Measurements from ENCODE around the gene AGPAT4. TPM values are rescaled to one million over a fixed set of nuclear protein-coding genes. Genes with fewer than 3 reads are reported as not detected.

The AGPAT4 gene
- total RNA-seq, 1 experiment from 2014 or later: 15.5 TPM

GRCh38 chr6:161154796-161155335, 119.0 kb downstream of the AGPAT4 start (continued):
- TF ChIP-seq, protein P1, sequence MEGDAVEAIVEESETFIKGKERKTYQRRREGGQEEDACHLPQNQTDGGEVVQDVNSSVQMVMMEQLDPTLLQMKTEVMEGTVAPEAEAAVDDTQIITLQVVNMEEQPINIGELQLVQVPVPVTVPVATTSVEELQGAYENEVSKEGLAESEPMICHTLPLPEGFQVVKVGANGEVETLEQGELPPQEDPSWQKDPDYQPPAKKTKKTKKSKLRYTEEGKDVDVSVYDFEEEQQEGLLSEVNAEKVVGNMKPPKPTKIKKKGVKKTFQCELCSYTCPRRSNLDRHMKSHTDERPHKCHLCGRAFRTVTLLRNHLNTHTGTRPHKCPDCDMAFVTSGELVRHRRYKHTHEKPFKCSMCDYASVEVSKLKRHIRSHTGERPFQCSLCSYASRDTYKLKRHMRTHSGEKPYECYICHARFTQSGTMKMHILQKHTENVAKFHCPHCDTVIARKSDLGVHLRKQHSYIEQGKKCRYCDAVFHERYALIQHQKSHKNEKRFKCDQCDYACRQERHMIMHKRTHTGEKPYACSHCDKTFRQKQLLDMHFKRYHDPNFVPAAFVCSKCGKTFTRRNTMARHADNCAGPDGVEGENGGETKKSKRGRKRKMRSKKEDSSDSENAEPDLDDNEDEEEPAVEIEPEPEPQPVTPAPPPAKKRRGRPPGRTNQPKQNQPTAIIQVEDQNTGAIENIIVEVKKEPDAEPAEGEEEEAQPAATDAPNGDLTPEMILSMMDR (IDR thresholded peaks at IDR 0.05 in 2 of 3, conservative IDR thresholded peaks at IDR 0.05 in 1 of 3; ENCODE audit: borderline replicate concordance in 1 of 3, insufficient read depth in 1 of 3, low read depth in 2 of 3, low read length in 2 of 3): no peak
- TF ChIP-seq POLR2AphosphoS5 (IDR thresholded peaks at IDR 0.05; ENCODE audit: low read depth, low read length): no peak
- TF ChIP-seq YY1 (IDR thresholded peaks at IDR 0.05; ENCODE audit: extremely low read depth, insufficient replicate concordance, low read depth, low read length): no peak
- TF ChIP-seq, protein P2, sequence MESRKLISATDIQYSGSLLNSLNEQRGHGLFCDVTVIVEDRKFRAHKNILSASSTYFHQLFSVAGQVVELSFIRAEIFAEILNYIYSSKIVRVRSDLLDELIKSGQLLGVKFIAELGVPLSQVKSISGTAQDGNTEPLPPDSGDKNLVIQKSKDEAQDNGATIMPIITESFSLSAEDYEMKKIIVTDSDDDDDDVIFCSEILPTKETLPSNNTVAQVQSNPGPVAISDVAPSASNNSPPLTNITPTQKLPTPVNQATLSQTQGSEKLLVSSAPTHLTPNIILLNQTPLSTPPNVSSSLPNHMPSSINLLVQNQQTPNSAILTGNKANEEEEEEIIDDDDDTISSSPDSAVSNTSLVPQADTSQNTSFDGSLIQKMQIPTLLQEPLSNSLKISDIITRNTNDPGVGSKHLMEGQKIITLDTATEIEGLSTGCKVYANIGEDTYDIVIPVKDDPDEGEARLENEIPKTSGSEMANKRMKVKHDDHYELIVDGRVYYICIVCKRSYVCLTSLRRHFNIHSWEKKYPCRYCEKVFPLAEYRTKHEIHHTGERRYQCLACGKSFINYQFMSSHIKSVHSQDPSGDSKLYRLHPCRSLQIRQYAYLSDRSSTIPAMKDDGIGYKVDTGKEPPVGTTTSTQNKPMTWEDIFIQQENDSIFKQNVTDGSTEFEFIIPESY (IDR thresholded peaks at IDR 0.05; ENCODE audit: extremely low read depth, insufficient replicate concordance, low read length): no peak

- POLR2A ChIA-PET: no interaction called here
Observed at GRCh38 chr6:161153725-161154124, 120.1 kb downstream of the AGPAT4 start.

More at GRCh38 chr6:161153725-161154124, 120.1 kb downstream of the AGPAT4 start:
- Histone ChIP-seq H3K4me1 (ENCODE audit: control insufficient read depth in 1 of 2, insufficient read depth in 2 of 2, low read length in 2 of 2) (no peaks in the 10 kb centered on the region), H2AFZ (ENCODE audit: low read depth, low read length, poor library complexity, severe bottlenecking) (no peak overlapping the region), H3K9ac (ENCODE audit: low read length) (no peak overlapping the region), H4K20me1 (ENCODE audit: insufficient read depth) (no peaks in the 10 kb centered on the region; the same call in 1 of the 2 replicates), H3K27me3 (ENCODE audit: insufficient read depth, low read length) (no peaks in the 10 kb centered on the region), H3K9me3 (ENCODE audit: control insufficient read depth in 1 of 2, insufficient read depth in 1 of 2, low read depth in 1 of 2, low read length in 2 of 2) (no peaks in the 10 kb centered on the region), H3K79me2 (ENCODE audit: insufficient read depth, low read length) (no peaks in the 10 kb centered on the region), H3K9me2 (ENCODE audit: insufficient read depth) (no peaks in the 10 kb centered on the region), H3K36me3 (ENCODE audit: control insufficient read depth in 1 of 2, insufficient read depth in 2 of 2, low read length in 2 of 2) (no peaks in the 10 kb centered on the region), H3K27ac (ENCODE audit: low read depth, low read length) (no peak overlapping the region), H3K4me3 (replicated peaks in 1 of 2; ENCODE audit: low read depth in 1 of 2, low read length in 2 of 2) (no peak overlapping the region), H3K4me2 (ENCODE audit: low read length) (no peak overlapping the region)
- no peak for DNase-seq (ENCODE audit: low read depth, low spot score)
- BruUV-seq (replicated peaks): no TSS peak
- ChIA-PET RAD21 (ENCODE audit: low non-redundant PET in 1 of 2, low total read pairs in 2 of 2, uncharacterized antibody in 2 of 2, unreplicated experiment in 2 of 2) (no interaction called here), CTCF (interaction anchor here (5.0 kb wide), 1 partner anchor 217 kb away, joined by 23 read pairs; no protein-coding TSS in a partner anchor)
- ATAC-seq: no peak
- intact Hi-C loops (cut with micrococcal nuclease): loop anchor here (1.0 kb wide), 1 partner anchor 217 kb away; no protein-coding TSS in a partner anchor
- TF ChIP-seq, protein P3, sequence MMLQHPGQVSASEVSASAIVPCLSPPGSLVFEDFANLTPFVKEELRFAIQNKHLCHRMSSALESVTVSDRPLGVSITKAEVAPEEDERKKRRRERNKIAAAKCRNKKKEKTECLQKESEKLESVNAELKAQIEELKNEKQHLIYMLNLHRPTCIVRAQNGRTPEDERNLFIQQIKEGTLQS (IDR thresholded peaks at IDR 0.05): no peak

All from HCT116 (cell line).